GM21526 (cell line): ENCODE measurements around the gene N4BP2L2.
A peak's percentile ranks its signal among the peaks of the same experiment; 100 is the strongest.

Source experiments
- ATAC-seq: cut with Tn5 transposase; IDR thresholded peaks from one replicate; pipeline ENCODE4 v1.9.1; 2021; ENCODE audit warnings: moderate library complexity; ENCODE audit not compliant: unreplicated experiment, low FRiP score

Gene N4BP2L2

DNA sequence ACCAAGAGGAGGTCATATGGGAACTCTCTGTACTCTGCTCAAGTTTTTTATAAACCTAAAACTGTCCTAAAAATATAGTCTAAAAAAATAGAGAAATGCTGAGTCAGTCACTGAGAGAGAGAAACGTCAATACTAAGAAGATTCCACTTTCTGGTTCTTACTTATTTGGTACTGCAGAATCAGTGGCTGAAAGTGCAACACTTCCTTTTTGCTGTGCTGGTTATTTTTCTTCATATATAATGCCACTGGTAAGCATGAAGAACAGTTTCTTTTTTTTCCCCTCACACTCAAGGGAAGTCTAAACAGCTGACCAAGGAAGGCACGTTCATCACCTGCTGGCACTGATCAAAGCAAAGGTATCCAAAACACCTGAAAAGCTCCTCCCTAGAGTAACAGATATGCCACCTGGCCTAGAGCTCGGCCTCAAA is 66.4 kb downstream of the N4BP2L2 start:
- ATAC-seq: peak; percentile 73

- ATAC-seq: no peak
Measured at GRCh38 chr13:32471187-32471922, 67.2 kb downstream of the N4BP2L2 start.

- no peak for ATAC-seq
Measured at GRCh38 chr13:32468502-32469142, 70.0 kb downstream of the N4BP2L2 start.

GRCh38 chr13:32456591-32456990 is 82.0 kb downstream of the N4BP2L2 start:
- ATAC-seq: no peak

DNA sequence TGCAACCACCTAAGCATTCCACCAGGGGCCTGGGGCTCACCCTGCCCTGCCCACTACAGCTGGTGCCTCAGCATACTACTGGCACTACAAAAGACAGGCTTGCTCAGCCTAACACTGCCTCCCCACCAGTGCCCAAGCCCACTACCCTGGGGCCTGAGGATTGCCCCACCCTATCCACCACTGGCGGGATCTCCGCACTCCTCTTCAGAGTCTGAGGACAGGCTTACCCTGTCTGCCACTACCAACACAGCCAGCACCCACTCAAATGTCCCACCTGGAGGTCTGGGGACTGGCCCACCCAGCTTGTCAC is 83.0 kb downstream of the N4BP2L2 start:
- ATAC-seq: no peak

DNA sequence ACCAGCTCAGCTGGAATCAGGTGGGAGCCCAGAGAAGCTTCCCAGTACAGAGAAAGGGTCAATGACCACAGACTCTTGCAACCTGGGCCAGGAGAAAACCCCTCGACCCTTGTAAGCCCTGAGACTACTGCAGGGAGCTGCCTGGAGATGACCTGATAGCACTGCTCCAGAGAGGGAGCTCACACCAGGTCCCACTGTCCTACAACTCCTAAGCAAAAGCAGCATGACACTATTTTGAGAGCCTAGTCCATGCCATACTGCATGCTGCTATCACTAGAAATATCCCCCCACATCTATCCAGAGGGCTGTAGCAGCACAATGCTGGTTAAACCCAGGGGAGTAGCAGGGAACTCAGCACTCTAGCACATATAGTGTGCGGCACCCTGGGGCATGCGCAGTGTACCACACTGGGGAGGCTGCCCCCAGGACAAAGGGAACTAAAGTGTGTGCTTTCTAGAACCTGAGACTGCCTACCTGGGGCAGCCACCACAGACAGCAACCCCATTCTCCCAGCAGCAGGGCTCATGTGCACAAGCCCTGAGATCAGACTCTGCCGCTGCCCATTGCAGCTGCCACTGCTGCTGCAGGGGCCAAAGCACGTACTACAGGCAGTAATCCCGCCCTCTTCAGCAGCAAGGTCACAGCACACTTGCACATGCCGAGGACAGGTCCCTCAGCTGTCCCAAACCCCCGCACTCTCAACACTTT is 83.6 kb downstream of the N4BP2L2 start:
- ATAC-seq: no peak

DNA sequence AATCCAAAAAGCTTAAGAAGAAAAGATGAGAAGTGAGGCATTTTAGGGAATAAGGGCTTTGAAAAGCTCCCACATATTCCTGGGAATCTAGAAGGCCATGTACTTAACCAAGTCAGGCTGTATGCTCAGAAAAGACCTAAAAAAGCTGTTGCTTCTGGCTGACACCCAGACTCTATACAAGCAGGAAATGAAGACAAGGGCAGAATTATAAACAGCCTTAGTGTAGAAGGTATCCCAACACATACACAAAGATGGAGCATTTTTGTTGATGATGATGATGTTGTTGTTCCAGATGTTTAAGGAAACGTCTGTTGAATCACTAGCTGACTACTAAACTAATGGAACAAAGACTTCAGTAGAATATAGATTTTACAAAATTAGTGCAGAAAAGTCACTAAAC is 84.6 kb downstream of the N4BP2L2 start:
- no peak for ATAC-seq

- ATAC-seq: no peak
Measured at GRCh38 chr13:32448972-32449371, 89.6 kb downstream of the N4BP2L2 start.

GRCh38 chr13:32447894-32448623 is 90.5 kb downstream of the N4BP2L2 start:
- ATAC-seq: no peak

GRCh38 chr13:32446773-32447465 is 91.7 kb downstream of the N4BP2L2 start:
- no peak for ATAC-seq

DNA sequence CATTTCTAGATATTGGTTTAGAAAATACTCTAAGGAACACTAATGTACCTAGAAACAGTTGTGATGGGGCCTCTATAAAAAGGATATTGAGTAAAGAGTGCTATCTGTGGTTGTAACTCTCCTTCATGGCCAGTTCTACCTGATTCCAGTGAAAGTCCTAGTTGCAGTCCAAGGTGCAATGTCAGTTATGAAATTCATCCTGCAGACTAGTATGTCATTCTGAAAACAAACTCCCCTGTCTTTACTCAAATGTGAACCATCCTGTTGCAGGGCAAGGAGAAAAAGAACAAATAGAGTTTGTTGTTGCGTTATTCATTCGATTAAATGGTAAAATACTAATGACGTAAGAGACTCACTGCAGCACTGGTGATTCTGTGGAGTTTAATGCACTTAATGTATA is 92.4 kb downstream of the N4BP2L2 start:
- no peak for ATAC-seq

GRCh38 chr13:32445461-32445860 is 93.1 kb downstream of the N4BP2L2 start:
- no peak for ATAC-seq

- peak; percentile 50 for ATAC-seq
Measured at GRCh38 chr13:32443111-32443510, 95.5 kb downstream of the N4BP2L2 start.

GRCh38 chr13:32438871-32439270 is 99.7 kb downstream of the N4BP2L2 start:
- ATAC-seq: no peak

- ATAC-seq: no peak
Measured at GRCh38 chr13:32432856-32433255, 105.7 kb downstream of the N4BP2L2 start.

DNA sequence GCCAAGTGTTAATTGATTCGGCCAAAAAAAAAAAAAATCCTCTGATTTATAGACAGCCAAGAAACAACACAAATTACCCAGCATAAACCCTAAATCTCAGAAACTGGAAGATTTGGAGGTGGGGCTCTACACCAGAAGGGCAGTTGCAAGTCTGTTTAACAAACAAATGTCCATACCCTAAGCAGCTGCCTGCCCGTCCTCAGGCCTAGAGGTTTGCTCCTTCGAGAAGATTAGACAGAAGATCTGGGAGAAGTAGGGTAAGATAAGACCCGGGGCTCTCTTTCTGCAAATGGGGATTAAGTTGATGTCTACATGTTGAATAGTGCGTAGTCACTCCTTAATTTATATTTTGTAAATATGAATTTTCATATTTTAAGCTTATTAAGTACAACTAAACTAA is 107.2 kb downstream of the N4BP2L2 start:
- no peak for ATAC-seq

GRCh38 chr13:32430018-32430747 is 108.4 kb downstream of the N4BP2L2 start:
- ATAC-seq: no peak

- no peak for ATAC-seq
Measured at GRCh38 chr13:32429433-32429909, 109.1 kb downstream of the N4BP2L2 start.

DNA sequence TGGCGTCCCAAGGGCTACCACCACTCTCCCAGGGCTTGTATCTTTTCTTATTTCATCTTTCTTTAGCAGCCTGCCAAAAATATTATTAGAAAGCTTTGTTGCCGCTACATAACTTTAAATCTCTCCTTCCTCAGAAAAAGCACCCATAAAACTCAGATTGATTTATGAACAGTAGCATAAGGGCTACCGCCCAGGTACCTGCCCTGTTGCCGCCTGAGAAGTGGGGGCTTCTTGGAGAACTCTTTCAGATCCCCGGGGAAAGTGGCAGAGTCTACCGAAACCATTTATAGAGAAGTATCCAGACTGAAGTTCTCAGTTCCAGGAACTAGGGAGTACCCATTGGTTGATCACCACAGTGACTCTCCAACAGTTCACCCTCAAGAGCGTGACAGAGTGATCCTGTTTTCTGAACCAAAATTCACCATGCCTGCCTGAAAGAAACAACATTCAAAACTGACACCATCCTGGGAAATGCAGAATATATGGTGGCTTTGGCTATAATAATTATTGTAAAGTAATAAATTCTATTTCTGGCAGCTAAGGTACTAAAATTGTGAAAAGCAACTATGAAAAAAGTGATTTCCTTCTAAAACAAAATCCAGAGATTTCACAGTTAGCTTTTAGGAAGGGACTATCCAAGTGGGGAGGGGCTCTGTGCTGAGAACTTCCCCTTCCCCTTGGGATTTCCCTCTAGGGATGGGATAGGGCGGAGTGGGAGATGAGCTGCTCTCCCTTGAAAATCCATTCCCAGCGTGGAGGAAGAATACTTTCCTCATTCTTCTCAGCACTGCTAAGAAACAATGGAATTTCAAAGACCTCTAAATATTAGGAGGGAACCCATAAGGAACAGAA is 109.8 kb downstream of the N4BP2L2 start:
- ATAC-seq: no peak
